ENCODE data around the gene EVI5L.
"Not testable (repeated sequence)": the region's sequence is repeated elsewhere in the genome, so short reads cannot be mapped to it uniquely, and the experiment has no call there.

The EVI5L gene

GRCh38 chr19:7829561-7830271, at the start of gene EVI5L:
Gene EVI5L, plus strand, starts transcription at chr19:7830218. Its CDS starts 16,325 bp downstream, at chr19:7846543.
- DNase-seq (ENCODE audit: low read depth) = peak; percentile 99

DNA sequence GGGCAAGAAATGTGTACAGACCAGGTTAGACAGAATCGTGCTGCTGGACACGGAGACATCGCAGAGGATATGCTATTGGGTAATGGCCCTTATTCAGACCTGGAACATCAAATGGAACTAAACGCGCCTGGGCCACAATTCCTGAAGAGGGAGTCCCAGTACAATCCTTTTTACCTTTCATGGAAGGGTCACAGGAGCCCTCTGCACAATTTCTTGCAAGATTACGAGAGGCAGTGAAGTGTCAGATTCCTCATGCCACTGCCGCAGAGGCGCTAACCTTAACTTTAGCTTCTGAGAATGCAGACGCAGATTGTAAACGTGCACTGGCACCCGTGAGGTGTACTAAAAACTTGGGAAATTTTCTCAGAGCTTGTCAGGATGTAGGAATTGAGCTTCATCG, 48.9 kb upstream of the EVI5L start:
- DNase-seq (ENCODE audit: low read depth) = no peak

- DNase-seq (ENCODE audit: low read depth) = no peak
These were observed 46.0 kb upstream of the EVI5L start for GRCh38 chr19:7783991-7784423.

DNA sequence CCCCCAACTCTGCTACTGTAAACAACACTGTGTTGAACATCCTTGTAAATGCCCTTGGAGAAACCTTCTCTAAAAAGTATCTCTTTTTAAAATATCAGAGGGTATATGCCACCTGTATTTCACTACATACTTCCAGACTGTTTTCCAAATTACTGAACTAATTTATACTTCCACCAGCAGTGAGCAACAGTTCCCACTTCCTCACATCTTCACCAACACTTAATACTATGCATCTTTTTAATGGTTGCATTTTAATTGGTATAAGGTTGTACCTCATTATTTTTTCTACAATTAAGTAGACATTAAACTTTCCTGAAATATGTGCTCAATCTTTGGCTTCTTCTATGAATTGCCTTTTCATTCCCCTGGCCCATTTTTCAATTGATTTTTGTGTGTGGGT, 45.2 kb upstream of the EVI5L start:
- no peak for DNase-seq (ENCODE audit: low read depth)

DNA sequence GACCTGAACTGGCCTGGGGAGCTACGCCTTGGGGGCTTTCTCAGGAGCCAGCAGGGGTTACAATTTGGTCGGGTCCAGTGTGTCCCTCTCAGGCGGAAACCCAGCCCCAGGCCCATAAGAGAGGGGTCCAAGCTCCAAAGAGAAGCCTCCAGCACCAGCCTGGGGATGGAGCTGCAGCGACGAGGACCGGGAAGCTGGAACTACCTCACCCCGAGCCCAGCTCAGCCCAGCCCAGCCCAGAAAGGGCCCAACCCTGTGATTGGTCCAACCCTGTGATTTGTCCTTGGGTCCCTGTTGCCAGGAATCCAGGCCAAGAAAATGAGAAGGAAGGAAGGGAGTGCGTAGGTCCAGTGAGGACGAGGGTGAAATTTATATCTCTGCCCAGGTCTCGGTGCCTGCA, 42.9 kb upstream of the EVI5L start:
- no peak for DNase-seq (ENCODE audit: low read depth)

DNA sequence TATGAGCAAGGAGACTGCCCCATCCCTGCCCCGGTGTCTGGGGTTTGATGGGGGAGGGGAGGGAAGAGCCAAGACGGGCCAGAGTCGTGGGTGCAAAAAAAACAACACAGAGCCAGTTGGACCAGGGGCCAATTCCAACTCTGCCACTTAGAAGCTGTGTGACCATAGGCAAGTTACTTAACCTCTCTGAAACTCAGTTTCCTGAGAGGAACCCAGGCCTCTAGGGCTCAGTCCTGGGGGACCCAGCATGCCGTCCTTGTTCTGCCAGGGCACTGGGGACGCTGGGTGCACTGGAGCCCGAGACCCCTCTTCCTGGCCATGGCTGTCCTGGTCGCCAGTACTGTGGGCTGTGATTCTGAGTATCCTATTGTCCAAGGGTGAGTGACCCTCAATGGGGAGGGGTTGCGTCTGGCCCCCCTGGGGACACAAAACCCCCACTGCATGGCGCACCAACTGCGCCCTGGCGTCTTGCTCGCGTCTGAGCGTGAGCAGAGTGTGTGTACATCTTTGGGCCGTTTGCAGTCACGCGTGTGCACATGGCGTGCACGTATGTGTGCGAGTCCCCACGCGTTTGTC, 42.3 kb upstream of the EVI5L start:
- DNase-seq (ENCODE audit: low read depth) = no peak

GRCh38 chr19:7788178-7788932, 41.7 kb upstream of the EVI5L start:
- DNase-seq (ENCODE audit: low read depth) = no peak

GRCh38 chr19:7788933-7789323, 41.1 kb upstream of the EVI5L start:
- no peak for DNase-seq (ENCODE audit: low read depth)

DNA sequence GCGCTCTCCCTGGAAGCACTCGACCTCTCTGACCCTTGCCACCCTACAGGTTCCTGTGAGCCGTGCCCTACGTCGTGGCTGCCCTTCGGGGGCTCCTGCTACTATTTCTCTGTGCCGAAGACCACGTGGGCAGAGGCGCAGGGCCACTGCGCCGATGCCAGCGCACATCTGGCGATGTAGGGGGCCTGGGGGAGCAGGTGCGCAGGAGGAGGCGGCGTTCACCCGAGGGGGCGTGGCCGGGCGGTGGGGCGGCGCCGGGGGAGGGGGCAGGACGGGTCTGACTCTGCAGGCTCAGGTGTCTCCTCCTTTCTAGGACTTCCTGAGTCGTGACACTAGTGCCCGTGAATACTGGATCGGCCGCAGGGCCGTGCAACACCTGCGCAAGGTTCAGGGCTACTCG, 40.6 kb upstream of the EVI5L start:
- no peak for DNase-seq (ENCODE audit: low read depth)

GRCh38 chr19:7790416-7790815, 39.6 kb upstream of the EVI5L start:
- DNase-seq (ENCODE audit: low read depth) = no peak

GRCh38 chr19:7792281-7792680, 37.7 kb upstream of the EVI5L start:
- DNase-seq (ENCODE audit: low read depth) = no peak

DNA sequence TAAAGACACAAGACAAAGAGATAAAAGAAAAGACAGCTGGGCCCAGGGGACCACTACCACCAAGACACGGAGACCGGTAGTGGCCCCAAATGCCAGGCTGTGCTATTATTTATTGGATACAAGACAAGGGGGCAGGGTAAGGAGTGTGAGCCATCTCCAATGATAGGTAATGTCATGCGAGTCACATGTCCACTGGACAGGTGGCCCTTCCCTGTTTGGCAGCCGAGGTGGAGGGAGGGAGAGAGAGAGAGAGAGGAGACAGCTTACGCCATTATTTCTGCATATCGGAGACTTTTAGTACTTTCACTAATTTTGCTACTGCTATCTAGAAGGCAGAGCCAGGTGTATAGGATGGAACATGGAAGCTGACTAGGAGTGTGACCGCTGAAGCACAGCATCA, 37.3 kb upstream of the EVI5L start:
- DNase-seq (ENCODE audit: low read depth) = not testable (repeated sequence)

- DNase-seq (ENCODE audit: low read depth) = no peak
These were observed 36.5 kb upstream of the EVI5L start for GRCh38 chr19:7793493-7793892.

- DNase-seq (ENCODE audit: low read depth) = no peak
These were observed 34.4 kb upstream of the EVI5L start for GRCh38 chr19:7795555-7796161.

DNA sequence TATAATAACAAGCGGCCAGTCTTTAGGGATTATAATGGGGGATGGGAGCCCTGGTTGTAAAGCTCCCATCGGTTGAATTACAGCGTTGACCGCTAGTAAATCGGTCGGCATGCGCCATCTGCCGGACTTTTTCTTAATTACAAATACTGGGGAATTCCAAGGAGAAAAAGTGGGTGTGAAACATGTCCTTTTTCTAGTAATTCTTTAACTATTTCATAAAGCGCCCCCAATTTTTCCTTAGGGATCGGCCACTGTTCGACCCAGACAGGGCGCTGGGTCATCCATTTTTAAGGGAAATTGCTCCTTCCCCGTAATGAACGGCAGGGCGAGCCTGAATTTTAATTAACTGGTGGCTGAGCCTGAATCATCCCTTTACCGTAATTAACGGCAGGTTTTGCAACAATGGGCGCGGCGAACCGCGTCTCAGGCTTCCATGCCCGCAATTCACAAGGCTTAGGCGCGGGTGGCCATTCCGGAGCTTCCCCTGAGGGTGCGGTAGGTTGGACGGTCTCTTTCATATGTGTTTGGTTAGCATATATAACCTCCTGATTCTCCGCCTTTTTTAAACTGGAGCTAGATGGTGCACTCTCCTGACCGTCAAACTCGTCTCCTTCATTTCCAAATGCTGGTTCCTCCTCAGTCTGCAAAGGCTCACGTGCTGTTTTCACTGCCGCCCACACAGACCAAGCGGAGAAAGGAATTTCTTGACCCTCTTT, 30.2 kb upstream of the EVI5L start:
- peak; percentile 37 for DNase-seq (ENCODE audit: low read depth)

GRCh38 chr19:7801020-7801570, 28.9 kb upstream of the EVI5L start:
- no peak for DNase-seq (ENCODE audit: low read depth)

DNA sequence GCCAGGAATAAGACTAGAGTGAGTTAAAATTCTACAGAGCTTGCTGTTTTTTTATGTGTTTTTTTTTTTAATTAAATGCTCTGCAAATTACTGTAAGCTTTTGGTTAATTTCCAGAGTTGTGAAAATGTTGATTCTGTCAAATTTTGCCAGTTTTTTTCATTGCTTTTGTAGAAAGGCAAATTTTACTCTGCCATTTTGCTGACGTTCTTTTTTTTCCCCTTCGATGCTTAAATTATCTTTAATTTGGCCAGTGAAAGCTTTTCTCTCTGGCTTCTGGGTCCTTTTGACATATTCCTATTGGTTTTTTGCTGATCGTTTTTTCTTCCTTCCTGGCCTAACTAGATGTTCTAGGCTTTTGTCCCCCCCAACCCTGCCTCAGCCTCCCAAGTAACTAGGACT, 23.8 kb upstream of the EVI5L start:
- no peak for DNase-seq (ENCODE audit: low read depth)

- no peak for DNase-seq (ENCODE audit: low read depth)
These were observed 23.1 kb upstream of the EVI5L start for GRCh38 chr19:7806876-7807275.

GRCh38 chr19:7808108-7808507, 21.9 kb upstream of the EVI5L start:
- DNase-seq (ENCODE audit: low read depth) = no peak

DNA sequence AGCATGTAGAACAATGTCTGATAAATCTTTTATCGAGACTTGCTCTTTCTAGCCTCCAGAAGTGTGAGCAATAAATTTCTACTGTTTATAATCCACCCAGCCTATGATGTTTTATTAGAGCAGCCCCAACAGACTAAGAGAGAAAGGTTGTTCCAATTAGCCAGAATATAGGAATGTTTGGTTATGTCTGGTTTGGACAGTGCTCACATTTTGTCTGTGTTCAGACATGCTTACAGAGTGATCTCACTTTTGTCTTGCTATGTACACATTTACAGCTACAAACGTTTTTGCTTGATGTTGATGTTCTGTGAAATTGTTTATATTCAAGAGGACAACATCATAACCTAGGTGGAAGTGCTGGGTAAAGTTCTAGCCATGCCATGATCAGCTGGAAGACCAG, 18.0 kb upstream of the EVI5L start:
- DNase-seq (ENCODE audit: low read depth) = no peak

DNA sequence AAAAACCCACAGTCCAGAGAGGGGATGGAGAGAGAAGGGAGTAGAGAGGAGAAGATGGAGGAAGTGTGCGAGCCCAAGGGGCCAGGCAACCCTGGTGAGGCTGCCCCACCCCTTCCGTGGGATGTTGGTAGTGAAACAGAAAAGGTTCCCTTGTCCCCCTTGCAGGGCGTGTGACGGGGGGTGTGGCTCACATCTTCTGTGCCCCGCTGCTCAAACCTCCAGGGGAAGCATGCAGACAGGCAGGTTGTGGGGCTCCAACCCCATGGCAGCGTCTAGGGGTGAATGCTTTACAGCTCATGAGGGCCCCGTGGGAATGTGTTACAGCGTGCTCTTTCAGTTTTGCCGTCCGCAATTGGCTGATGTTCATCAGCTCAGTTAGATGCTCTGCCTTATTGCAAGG, 14.7 kb upstream of the EVI5L start:
- no peak for DNase-seq (ENCODE audit: low read depth)

DNA sequence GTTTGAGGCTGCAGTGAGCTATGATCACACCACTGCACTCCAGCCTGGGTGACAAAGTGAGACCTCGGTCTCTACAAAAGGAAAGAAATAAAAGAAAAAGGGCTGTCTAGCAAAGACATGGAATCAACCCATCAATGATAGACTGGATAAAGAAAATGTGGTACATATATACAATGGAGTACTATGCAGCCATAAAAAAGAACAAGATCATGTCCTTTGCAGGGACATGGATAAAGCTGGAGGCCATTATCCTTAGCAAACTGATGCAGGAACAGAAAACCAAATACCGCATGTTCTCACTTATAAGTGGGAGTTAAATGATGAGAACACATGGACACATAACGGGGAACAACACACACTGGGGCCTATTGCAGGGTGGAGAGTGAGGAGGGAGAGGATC, 14.0 kb upstream of the EVI5L start:
- DNase-seq (ENCODE audit: low read depth) = not testable (repeated sequence)
